Upper lobe of left lung (tissue), 6 donors: ENCODE measurements around the gene TNFAIP1. TPM values are rescaled to one million over a fixed set of nuclear protein-coding genes. Genes with fewer than 3 reads are reported as not detected.

Experiments
- ATAC-seq, 2 donors: fragments of 200-7000 bp; cut with Tn5 transposase; one replicate each; pipeline ENCODE4 v1.9.1; 2022; ENCODE audit warnings: mild to moderate bottlenecking in 2 of 2, moderate library complexity in 2 of 2; ENCODE audit not compliant: low FRiP score in 2 of 2
- DNase-seq, 2 donors: peaks; one replicate each; pipeline ENCODE4 v3.0.0-alpha.2; 2019 to 2020
- H3K27ac ChIP-seq, 4 donors: fragments of 200-600 bp; sonication (generic); one replicate each; pipeline ENCODE4 v1.5.1; 2016 to 2019
- H3K27me3 ChIP-seq, 4 donors: fragments of 200-600 bp; sonication (generic); one replicate each; pipeline ENCODE4 v1.5.1; 2017 to 2019
- H3K36me3 ChIP-seq, 4 donors: fragments of 200-600 bp; sonication (generic); one replicate each; pipeline ENCODE4 v1.5.1; 2016 to 2019
- H3K4me1 ChIP-seq, 4 donors: fragments of 200-600 bp; sonication (generic); one replicate each; pipeline ENCODE4 v1.5.1; 2018 to 2019
- H3K4me3 ChIP-seq, 4 donors: fragments of 200-600 bp; sonication (generic); one replicate each; pipeline ENCODE4 v1.5.1; 2017 to 2019; ENCODE audit warnings: mild to moderate bottlenecking in 2 of 4, moderate library complexity in 1 of 4
- H3K9me3 ChIP-seq, 4 donors: fragments of 200-600 bp; sonication (generic); one replicate each; pipeline ENCODE4 v1.5.1; 2018 to 2019
- CTCF ChIP-seq, 6 experiments: fragments of 450-650 bp in 4 of 6; fragments of 200-600 bp in 2 of 6; sonication (generic) in 2 of 6; IDR thresholded peaks; one replicate each; pipeline ENCODE4 v1.5.1; 2016 to 2019; ENCODE audit warnings: antibody characterized with exemption in 6 of 6
- EP300 ChIP-seq, 4 donors: sonication (generic); formaldehyde crosslinking; IDR thresholded peaks; one replicate each; pipeline ENCODE4 v1.5.1; 2017; ENCODE audit warnings: antibody characterized with exemption in 4 of 4, control low read depth in 2 of 4
- POLR2A ChIP-seq, 4 donors: fragments of 450-650 bp; IDR thresholded peaks; one replicate each; pipeline ENCODE4 v1.5.1; 2016 to 2017; ENCODE audit warnings: antibody characterized with exemption in 4 of 4, mild to moderate bottlenecking in 2 of 4
- POLR2AphosphoS5 ChIP-seq, 2 donors: sonication (generic); formaldehyde crosslinking; IDR thresholded peaks; one replicate each; pipeline ENCODE4 v1.5.1; 2017; ENCODE audit warnings: antibody characterized with exemption in 2 of 2
- WGBS, 2 donors: methylation state at CpG; one replicate each; pipeline ENCODE4 v1.1.5; 2017 to 2018; 5-methylcytosine and 5-hydroxymethylcytosine counted together
- total RNA-seq, 6 donors: library from RNA; depleted of rRNA in 4 of 6; stranded (reverse); fragments of >200 nt in 4 of 6; gene quantifications; one replicate each; pipeline versions ENCODE4 v1.1.0 to v1.2.1, GENCODE V29; 2016 to 2021
- donor health status: DM: no; HTN: no; CAD: no; lungs with moderate emphysema.
- donor health status: DM: no; HTN: yes; CAD: no; lungs with severe emphysema.

Gene TNFAIP1
- total RNA-seq, 6 donors from 2014 or later = 27.2 to 74.3 (median 46.4) TPM

- Histone ChIP-seq H3K27me3 (no peaks in the 10 kb centered on the region), H3K9me3 (no peaks in the 10 kb centered on the region)
- ATAC-seq = no peak
Measured at GRCh38 chr17:28293994-28294393, 41.6 kb upstream of the TNFAIP1 start.

DNA sequence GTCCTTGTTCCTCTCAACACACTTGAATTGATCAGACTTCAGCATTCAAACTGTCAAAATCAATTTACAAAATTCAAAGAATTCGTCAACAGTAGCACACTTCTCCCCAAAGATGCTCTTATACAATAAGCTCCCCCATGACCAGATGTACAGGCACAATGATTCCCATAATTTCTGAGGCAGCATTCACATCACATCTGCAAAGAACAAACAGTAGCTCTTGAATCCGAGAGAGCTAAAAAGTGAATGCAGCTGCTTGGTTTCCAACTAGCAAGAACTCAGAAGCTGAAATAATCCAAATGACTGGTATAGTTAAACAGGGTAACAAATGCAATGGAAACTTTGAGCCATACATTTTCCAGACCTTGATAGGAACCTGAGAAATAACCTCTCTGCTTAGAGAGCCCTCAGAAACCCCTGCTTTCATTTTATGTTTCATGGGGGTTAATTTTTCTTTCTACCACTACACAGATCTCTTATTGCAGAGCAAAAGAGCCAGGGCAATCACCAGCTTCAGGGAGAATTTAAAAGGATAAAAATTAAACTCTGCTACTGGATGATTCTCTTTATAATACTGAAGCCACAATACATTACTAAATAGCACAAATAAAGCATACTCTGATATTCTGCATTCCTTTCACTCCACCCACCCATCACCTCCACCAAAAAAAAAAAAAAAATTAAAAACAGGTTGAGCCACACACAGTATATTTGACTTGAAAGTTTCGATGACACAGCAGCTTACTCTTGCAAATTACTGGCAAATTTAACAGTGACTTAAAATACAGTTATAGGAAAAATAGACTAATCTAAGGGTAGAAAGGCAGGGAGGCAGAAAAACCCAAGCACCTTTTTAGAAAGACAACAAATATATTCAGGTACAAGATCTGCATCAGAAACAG is 39.6 kb upstream of the TNFAIP1 start:
- H3K4me1 ChIP-seq = no peaks in the 10 kb centered on the region
- no peaks in the 10 kb centered on the region for H3K27me3 ChIP-seq
- H3K9me3 ChIP-seq = no peaks in the 10 kb centered on the region
- TF ChIP-seq EP300 (IDR thresholded peaks at IDR 0.05) (no peak), CTCF (IDR thresholded peaks at IDR 0.05) (no peak), POLR2A (IDR thresholded peaks at IDR 0.05) (no peak), POLR2AphosphoS5 (IDR thresholded peaks at IDR 0.05) (no peak)
- H3K36me3 ChIP-seq = no peaks in the 10 kb centered on the region
- DNase-seq (no peak), ATAC-seq (no peak)
- H3K4me3 ChIP-seq = no peak overlapping the region
- WGBS, 2 donors = 57 to 74% methylated on average over 3 of the region's 3 CpGs
- H3K27ac ChIP-seq = no peak overlapping the region

More at GRCh38 chr17:28293994-28294393, 41.6 kb upstream of the TNFAIP1 start:
- no peak overlapping the region for H3K4me3 ChIP-seq
- no peak overlapping the region for H3K27ac ChIP-seq
- no peak for DNase-seq
- TF ChIP-seq CTCF (IDR thresholded peaks at IDR 0.05) (no peak), EP300 (IDR thresholded peaks at IDR 0.05) (no peak), POLR2A (IDR thresholded peaks at IDR 0.05) (no peak)
- H3K36me3 ChIP-seq = no peaks in the 10 kb centered on the region
- no peaks in the 10 kb centered on the region for H3K4me1 ChIP-seq
- whole genome bisulfite sequencing, 2 donors = 56 to 73% methylated on average over 6 of the region's 6 CpGs

DNA sequence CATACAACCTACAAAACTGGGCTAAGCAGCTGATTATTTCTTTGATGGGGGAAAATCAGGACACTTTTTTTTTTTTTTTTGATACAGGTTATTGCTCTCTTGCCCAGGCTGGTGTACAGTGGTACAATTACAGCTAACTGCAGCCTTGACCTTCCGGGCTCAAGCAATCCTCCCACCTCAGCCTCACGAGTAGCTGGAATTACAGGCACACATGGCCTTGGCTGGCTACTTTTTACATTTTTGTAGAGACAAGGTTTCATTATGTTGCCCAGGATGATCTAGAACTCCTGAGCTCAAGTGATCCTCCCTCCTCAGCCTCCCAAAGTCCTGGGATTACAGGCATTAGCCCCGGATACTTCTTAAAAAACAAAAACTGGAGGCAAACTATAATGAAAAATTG is 37.1 kb upstream of the TNFAIP1 start:
- 86 to 88% methylated on average over 3 of the region's 3 CpGs for WGBS, 2 donors
- no peak overlapping the region for H3K4me3 ChIP-seq
- no peaks in the 10 kb centered on the region for H3K27me3 ChIP-seq
- TF ChIP-seq POLR2AphosphoS5 (IDR thresholded peaks at IDR 0.05) = no peak
- no peak for TF ChIP-seq CTCF (IDR thresholded peaks at IDR 0.05)
- no peak for TF ChIP-seq EP300 (IDR thresholded peaks at IDR 0.05)
- TF ChIP-seq POLR2A (IDR thresholded peaks at IDR 0.05) = no peak
- H3K27ac ChIP-seq = no peak overlapping the region
- DNase-seq (no peak), ATAC-seq (no peak)
- no peaks in the 10 kb centered on the region for H3K9me3 ChIP-seq
- H3K36me3 ChIP-seq = no peaks in the 10 kb centered on the region
- no peaks in the 10 kb centered on the region for H3K4me1 ChIP-seq

DNA sequence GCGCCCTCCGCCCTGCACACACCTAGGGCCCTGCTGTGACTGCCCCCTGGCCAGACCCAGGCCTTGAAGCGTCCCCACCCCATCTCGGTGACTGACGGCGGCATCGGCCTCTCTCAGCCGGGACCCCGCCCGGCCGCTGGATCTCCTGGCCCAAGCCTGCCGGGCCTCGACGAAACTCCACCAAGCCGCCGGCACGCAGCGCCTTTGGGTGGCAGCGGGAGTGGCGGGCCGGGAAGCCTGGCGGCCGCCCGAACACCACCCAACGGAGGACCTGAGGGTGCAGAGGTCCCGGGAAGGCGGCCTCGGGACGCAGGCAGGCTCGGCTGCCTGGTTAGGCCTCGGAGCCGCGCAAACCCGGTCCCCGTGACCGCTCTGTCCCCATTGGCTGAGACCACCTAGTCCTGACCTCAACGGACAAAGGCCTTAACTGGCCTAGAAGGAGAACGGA is 28.6 kb upstream of the TNFAIP1 start:
- Histone ChIP-seq H3K4me1 (no peaks in the 10 kb centered on the region), H3K9me3 (no peaks in the 10 kb centered on the region), H3K27me3 (peaks cover 0 to 4% (median 2%) of the 10 kb centered on the region in 4 donors), H3K36me3 (no peaks in the 10 kb centered on the region), H3K27ac (no peak overlapping the region), H3K4me3 (no peak overlapping the region)
- WGBS, 2 donors = 39 to 70% methylated on average over 2 to 27 of the region's 38 CpGs
- no peak for TF ChIP-seq POLR2AphosphoS5 (IDR thresholded peaks at IDR 0.05)
- TF ChIP-seq EP300 (IDR thresholded peaks at IDR 0.05) = no peak
- TF ChIP-seq POLR2A (IDR thresholded peaks at IDR 0.05) = no peak
- TF ChIP-seq CTCF (IDR thresholded peaks at IDR 0.05) = no peak
- DNase-seq (peak in 1 of 2 donors; percentile 78), ATAC-seq (no peak)
